GM23338 (cell line): ENCODE results near the gene ATAD2B. TPM values are rescaled to one million over a fixed set of nuclear protein-coding genes. Genes with fewer than 3 reads are reported as not detected.

Source experiments
- ATAC-seq: fragments of 200-7000 bp; cut with Tn5 transposase; 3 replicates; pipeline ENCODE4 v1.9.1; 2020
- DNase-seq: peaks from one replicate; pipeline ENCODE4 v3.0.0-alpha.2; 2015; ENCODE audit warnings: low spot score
- H2AFZ ChIP-seq: fragments of 200-600 bp; sonication (generic); 2 replicates; pipeline ENCODE4 v1.8.0; 2016; ENCODE audit warnings: antibody characterized with exemption, mild to moderate bottlenecking, moderate library complexity
- H3F3A ChIP-seq: fragments of 200-600 bp; sonication (generic); replicated peaks from 2 replicates; pipeline ENCODE4 v1.8.0; 2017; ENCODE audit warnings: antibody characterized with exemption, mixed run types, low read depth
- H3K27ac ChIP-seq: fragments of 200-600 bp; sonication (generic); 2 replicates; pipeline ENCODE4 v1.6.1; 2016; ENCODE audit warnings: low read depth
- H3K27me3 ChIP-seq: fragments of 200-600 bp; sonication (generic); 2 replicates; pipeline ENCODE4 v1.8.0; 2016; ENCODE audit warnings: mild to moderate bottlenecking, mixed run types, moderate library complexity; ENCODE audit not compliant: insufficient read depth
- H3K36me3 ChIP-seq: fragments of 200-600 bp; sonication (generic); 2 replicates; pipeline ENCODE4 v1.8.0; 2016; ENCODE audit warnings: mild to moderate bottlenecking; ENCODE audit not compliant: insufficient read depth
- H3K4me1 ChIP-seq: fragments of 200-600 bp; sonication (generic); 2 replicates; pipeline ENCODE4 v1.8.0; 2016; ENCODE audit warnings: mild to moderate bottlenecking, moderate library complexity; ENCODE audit not compliant: insufficient read depth
- H3K4me2 ChIP-seq: fragments of 200-600 bp; sonication (generic); 2 replicates; pipeline ENCODE4 v1.7.1; 2017; ENCODE audit warnings: mixed run types
- H3K4me3 ChIP-seq: fragments of 200-600 bp; sonication (generic); 2 replicates; pipeline ENCODE4 v1.6.1; 2016; ENCODE audit warnings: mixed run types
- H3K79me2 ChIP-seq: fragments of 200-600 bp; sonication (generic); replicated peaks from 2 replicates; pipeline ENCODE4 v1.8.0; 2017; ENCODE audit warnings: mild to moderate bottlenecking; ENCODE audit not compliant: insufficient read depth
- H3K9me2 ChIP-seq: fragments of 200-600 bp; sonication (generic); 2 replicates; pipeline ENCODE4 v1.8.0; 2017; ENCODE audit not compliant: insufficient read depth
- H4K20me1 ChIP-seq: fragments of 200-600 bp; sonication (generic); replicated peaks from 2 replicates; pipeline ENCODE4 v1.8.0; 2017; ENCODE audit warnings: mild to moderate bottlenecking; ENCODE audit not compliant: insufficient read depth
- H3K27ac Mint-ChIP-seq: 2 replicates; pipeline ENCODE4 v1.8.0; 2020; ENCODE audit warnings: inconsistent platforms, mild to moderate bottlenecking, moderate library complexity, mixed read lengths
- H3K27me3 Mint-ChIP-seq: 3 replicates; pipeline ENCODE4 v1.8.0; 2022; ENCODE audit warnings: low read depth, mild to moderate bottlenecking, moderate library complexity, mixed read lengths, inconsistent platforms; ENCODE audit not compliant: insufficient read depth, poor library complexity
- H3K36me3 Mint-ChIP-seq: 3 replicates; pipeline ENCODE4 v1.8.0; 2021; ENCODE audit warnings: low read depth, mild to moderate bottlenecking, inconsistent platforms, moderate library complexity, mixed read lengths
- H3K4me1 Mint-ChIP-seq: 3 replicates; pipeline ENCODE4 v1.8.0; 2020; ENCODE audit warnings: mild to moderate bottlenecking, inconsistent platforms, mixed read lengths
- H3K4me3 Mint-ChIP-seq: 3 replicates; pipeline ENCODE4 v1.8.0; 2021; ENCODE audit warnings: moderate library complexity, mild to moderate bottlenecking, inconsistent platforms, mixed read lengths
- H3K9me3 Mint-ChIP-seq: 3 replicates; pipeline ENCODE4 v1.8.0; 2020; ENCODE audit warnings: moderate library complexity, mild to moderate bottlenecking, inconsistent platforms, mixed read lengths
- CREB1 ChIP-seq: fragments of 250-450 bp; sonication (Bioruptor Pico); IDR thresholded peaks from 2 replicates; pipeline ENCODE4 v1.5.0; 2020; ENCODE audit warnings: low read depth, mild to moderate bottlenecking, moderate library complexity
- EZH2 ChIP-seq: fragments of 200-600 bp; sonication (generic); IDR thresholded peaks from one replicate; pipeline ENCODE4 v1.8.0; 2017; ENCODE audit warnings: antibody characterized with exemption, mild to moderate bottlenecking, low read depth; ENCODE audit not compliant: unreplicated experiment
- JUNB ChIP-seq: IDR thresholded peaks from one replicate; pipeline ENCODE4 v1.6.1; 2016; ENCODE audit warnings: antibody characterized with exemption; ENCODE audit not compliant: unreplicated experiment
- STAT1 ChIP-seq: IDR thresholded peaks from one replicate; pipeline ENCODE4 v1.6.1; 2016; ENCODE audit warnings: antibody characterized with exemption; ENCODE audit not compliant: unreplicated experiment
- ZNF114 ChIP-seq: fragments of 250-450 bp; sonication (Bioruptor Pico); IDR thresholded peaks from 2 replicates; pipeline ENCODE4 v1.5.0; 2020; ENCODE audit warnings: mild to moderate bottlenecking, moderate library complexity
- polyA plus RNA-seq: library from polyadenylated mRNA; unstranded; fragments of >200 nt; fragmentation: Nextera tagmentation; extraction: Ambion mirVana; gene quantifications from 2 replicates; pipeline ENCODE4 v1.2.1, GENCODE V29; 2016
- total RNA-seq: library from RNA; depleted of rRNA; stranded (reverse); fragments of >200 nt; shearing (Covaris generic); gene quantifications from 2 replicates; pipeline ENCODE4 v1.2.3, GENCODE V29; 2014
- TF ChIP-seq, protein P1 (sequence below): fragments of 250-450 bp; sonication (Bioruptor Pico); IDR thresholded peaks from 2 replicates; pipeline ENCODE4 v1.5.0; 2020; ENCODE audit warnings: mild to moderate bottlenecking, moderate library complexity
- TF ChIP-seq, protein P2 (sequence below): IDR thresholded peaks from 2 replicates; pipeline ENCODE4 v1.6.1; 2016; ENCODE audit warnings: antibody characterized with exemption
- TF ChIP-seq, protein P3 (sequence below), 2 experiments: fragments of 200-600 bp in 1 of 2; sonication (generic) in 1 of 2; conservative IDR thresholded peaks; 2 replicates each; pipeline versions ENCODE4 v1.5.1 to v1.6.1; 2016 to 2017; ENCODE audit warnings: antibody characterized with exemption in 2 of 2, low read depth in 2 of 2, mild to moderate bottlenecking in 2 of 2, moderate library complexity in 1 of 2

ATAD2B gene
- total and polyA plus RNA-seq, 2 experiments from 2014 or later: 12.4 to 19.3 TPM

DNA sequence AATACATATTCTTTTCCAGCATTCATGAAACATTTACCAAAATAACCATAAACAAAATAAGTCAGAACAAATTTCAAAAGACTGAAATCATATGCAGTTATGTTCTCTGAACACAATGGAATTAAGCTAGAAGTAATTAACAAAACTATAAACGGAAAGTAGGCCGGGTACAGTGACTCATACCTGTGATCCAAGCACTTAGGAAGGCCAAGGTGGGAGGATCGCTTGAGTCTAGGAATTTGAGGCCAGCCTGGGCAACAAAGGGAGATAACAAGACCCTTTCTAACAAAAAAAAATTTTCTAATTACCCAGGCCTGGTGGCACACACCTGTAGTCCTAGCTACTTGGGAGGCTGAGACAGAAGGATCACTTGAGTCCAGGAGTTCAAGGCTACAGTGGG is 14.9 kb downstream of the ATAD2B start (continued):
- TF ChIP-seq, protein P1, sequence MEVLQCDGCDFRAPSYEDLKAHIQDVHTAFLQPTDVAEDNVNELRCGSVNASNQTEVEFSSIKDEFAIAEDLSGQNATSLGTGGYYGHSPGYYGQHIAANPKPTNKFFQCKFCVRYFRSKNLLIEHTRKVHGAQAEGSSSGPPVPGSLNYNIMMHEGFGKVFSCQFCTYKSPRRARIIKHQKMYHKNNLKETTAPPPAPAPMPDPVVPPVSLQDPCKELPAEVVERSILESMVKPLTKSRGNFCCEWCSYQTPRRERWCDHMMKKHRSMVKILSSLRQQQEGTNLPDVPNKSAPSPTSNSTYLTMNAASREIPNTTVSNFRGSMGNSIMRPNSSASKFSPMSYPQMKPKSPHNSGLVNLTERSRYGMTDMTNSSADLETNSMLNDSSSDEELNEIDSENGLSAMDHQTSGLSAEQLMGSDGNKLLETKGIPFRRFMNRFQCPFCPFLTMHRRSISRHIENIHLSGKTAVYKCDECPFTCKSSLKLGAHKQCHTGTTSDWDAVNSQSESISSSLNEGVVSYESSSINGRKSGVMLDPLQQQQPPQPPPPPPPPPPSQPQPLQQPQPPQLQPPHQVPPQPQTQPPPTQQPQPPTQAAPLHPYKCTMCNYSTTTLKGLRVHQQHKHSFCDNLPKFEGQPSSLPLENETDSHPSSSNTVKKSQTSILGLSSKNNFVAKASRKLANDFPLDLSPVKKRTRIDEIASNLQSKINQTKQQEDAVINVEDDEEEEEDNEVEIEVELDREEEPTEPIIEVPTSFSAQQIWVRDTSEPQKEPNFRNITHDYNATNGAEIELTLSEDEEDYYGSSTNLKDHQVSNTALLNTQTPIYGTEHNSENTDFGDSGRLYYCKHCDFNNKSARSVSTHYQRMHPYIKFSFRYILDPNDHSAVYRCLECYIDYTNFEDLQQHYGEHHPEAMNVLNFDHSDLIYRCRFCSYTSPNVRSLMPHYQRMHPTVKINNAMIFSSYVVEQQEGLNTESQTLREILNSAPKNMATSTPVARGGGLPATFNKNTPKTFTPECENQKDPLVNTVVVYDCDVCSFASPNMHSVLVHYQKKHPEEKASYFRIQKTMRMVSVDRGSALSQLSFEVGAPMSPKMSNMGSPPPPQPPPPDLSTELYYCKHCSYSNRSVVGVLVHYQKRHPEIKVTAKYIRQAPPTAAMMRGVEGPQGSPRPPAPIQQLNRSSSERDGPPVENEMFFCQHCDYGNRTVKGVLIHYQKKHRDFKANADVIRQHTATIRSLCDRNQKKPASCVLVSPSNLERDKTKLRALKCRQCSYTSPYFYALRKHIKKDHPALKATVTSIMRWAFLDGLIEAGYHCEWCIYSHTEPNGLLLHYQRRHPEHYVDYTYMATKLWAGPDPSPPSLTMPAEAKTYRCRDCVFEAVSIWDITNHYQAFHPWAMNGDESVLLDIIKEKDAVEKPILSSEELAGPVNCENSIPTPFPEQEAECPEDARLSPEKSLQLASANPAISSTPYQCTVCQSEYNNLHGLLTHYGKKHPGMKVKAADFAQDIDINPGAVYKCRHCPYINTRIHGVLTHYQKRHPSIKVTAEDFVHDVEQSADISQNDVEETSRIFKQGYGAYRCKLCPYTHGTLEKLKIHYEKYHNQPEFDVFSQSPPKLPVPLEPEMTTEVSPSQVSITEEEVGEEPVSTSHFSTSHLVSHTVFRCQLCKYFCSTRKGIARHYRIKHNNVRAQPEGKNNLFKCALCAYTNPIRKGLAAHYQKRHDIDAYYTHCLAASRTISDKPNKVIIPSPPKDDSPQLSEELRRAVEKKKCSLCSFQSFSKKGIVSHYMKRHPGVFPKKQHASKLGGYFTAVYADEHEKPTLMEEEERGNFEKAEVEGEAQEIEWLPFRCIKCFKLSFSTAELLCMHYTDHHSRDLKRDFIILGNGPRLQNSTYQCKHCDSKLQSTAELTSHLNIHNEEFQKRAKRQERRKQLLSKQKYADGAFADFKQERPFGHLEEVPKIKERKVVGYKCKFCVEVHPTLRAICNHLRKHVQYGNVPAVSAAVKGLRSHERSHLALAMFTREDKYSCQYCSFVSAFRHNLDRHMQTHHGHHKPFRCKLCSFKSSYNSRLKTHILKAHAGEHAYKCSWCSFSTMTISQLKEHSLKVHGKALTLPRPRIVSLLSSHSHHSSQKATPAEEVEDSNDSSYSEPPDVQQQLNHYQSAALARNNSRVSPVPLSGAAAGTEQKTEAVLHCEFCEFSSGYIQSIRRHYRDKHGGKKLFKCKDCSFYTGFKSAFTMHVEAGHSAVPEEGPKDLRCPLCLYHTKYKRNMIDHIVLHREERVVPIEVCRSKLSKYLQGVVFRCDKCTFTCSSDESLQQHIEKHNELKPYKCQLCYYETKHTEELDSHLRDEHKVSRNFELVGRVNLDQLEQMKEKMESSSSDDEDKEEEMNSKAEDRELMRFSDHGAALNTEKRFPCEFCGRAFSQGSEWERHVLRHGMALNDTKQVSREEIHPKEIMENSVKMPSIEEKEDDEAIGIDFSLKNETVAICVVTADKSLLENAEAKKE (CRISPR knock-in tag): no peak
- no peak for TF ChIP-seq JUNB
- TF ChIP-seq, protein P2, sequence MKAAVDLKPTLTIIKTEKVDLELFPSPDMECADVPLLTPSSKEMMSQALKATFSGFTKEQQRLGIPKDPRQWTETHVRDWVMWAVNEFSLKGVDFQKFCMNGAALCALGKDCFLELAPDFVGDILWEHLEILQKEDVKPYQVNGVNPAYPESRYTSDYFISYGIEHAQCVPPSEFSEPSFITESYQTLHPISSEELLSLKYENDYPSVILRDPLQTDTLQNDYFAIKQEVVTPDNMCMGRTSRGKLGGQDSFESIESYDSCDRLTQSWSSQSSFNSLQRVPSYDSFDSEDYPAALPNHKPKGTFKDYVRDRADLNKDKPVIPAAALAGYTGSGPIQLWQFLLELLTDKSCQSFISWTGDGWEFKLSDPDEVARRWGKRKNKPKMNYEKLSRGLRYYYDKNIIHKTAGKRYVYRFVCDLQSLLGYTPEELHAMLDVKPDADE: no peak

DNA sequence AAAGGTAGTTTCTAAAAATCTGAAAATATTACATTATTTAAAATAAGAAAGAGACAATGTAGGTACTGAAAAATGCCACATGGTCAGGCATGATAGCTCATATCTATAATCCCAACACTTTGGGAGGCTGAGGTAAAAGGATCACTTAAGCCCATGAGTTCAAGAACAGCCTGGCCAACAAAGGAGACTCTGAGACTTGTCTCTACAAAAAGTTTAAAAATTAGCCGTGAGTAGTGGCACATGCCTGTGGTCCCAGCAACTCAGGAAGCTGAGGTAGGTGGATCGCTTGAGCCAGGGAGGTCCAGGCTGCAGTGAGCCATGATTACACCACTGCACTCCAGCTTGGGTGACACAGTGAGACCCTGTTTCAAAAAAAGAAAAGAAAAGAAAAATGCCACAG is 21.8 kb downstream of the ATAD2B start:
- ATAC-seq: no peak
- Mint-ChIP-seq H3K27me3 (no peaks in the 10 kb centered on the region), H3K9me3 (no peaks in the 10 kb centered on the region), H3K4me1 (peaks cover 10% of the 10 kb centered on the region; the same call in 2 of the 3 replicates), H3K36me3 (no peaks in the 10 kb centered on the region; the same call in 2 of the 3 replicates), H3K27ac (0 out of 2 replicates have a peak overlapping the region, but pooled peaks have one; percentile 32), H3K4me3 (no peak overlapping the region)
- no peak overlapping the region for H2AFZ ChIP-seq
- no peaks in the 10 kb centered on the region for H3K9me2 ChIP-seq
- no peaks in the 10 kb centered on the region for H3F3A ChIP-seq
- H3K36me3 ChIP-seq: no peaks in the 10 kb centered on the region
- no peak for DNase-seq
- peaks cover 94% of the 10 kb centered on the region for H3K79me2 ChIP-seq
- H4K20me1 ChIP-seq: no peaks in the 10 kb centered on the region
- no peaks in the 10 kb centered on the region for H3K4me1 ChIP-seq
- no peaks in the 10 kb centered on the region for H3K27me3 ChIP-seq
- H3K4me2 ChIP-seq: no peak overlapping the region
- no peak overlapping the region for H3K27ac ChIP-seq
- no peak overlapping the region for H3K4me3 ChIP-seq
- TF ChIP-seq ZNF114 (CRISPR knock-in tag) (no peak), JUNB (no peak), EZH2 (no peak), STAT1 (no peak), CREB1 (CRISPR knock-in tag) (no peak)
- TF ChIP-seq, protein P3, sequence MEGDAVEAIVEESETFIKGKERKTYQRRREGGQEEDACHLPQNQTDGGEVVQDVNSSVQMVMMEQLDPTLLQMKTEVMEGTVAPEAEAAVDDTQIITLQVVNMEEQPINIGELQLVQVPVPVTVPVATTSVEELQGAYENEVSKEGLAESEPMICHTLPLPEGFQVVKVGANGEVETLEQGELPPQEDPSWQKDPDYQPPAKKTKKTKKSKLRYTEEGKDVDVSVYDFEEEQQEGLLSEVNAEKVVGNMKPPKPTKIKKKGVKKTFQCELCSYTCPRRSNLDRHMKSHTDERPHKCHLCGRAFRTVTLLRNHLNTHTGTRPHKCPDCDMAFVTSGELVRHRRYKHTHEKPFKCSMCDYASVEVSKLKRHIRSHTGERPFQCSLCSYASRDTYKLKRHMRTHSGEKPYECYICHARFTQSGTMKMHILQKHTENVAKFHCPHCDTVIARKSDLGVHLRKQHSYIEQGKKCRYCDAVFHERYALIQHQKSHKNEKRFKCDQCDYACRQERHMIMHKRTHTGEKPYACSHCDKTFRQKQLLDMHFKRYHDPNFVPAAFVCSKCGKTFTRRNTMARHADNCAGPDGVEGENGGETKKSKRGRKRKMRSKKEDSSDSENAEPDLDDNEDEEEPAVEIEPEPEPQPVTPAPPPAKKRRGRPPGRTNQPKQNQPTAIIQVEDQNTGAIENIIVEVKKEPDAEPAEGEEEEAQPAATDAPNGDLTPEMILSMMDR (conservative IDR thresholded peaks at IDR 0.05; ENCODE audit: low read depth in 2 of 2): no peak
- TF ChIP-seq, protein P2: no peak
